Astrocyte of the cerebellum (primary cell): ENCODE results near the gene USP17L26.

ENCODE experiments used
- DNase-seq: peaks from one replicate; pipeline ENCODE4 v3.0.0-alpha.2; 2011; ENCODE audit warnings: low read depth
- H3K4me3 ChIP-seq: 2 replicates; pipeline ENCODE4 v1.5.1; 2011; ENCODE audit warnings: mild to moderate bottlenecking, low read depth, low read length, moderate library complexity
- in situ Hi-C: cut with HindIII; loops from 2 replicates; pipeline ENCODE4 v1.10.0; 2017; ENCODE audit warnings: low sequenced_read_pairs
- TF ChIP-seq, protein P1 (sequence below): IDR thresholded peaks from 2 replicates; pipeline ENCODE4 v1.5.1; 2012; ENCODE audit warnings: low read length, low read depth, moderate library complexity, mild to moderate bottlenecking; ENCODE audit errors: missing control alignments

The USP17L26 gene

DNA sequence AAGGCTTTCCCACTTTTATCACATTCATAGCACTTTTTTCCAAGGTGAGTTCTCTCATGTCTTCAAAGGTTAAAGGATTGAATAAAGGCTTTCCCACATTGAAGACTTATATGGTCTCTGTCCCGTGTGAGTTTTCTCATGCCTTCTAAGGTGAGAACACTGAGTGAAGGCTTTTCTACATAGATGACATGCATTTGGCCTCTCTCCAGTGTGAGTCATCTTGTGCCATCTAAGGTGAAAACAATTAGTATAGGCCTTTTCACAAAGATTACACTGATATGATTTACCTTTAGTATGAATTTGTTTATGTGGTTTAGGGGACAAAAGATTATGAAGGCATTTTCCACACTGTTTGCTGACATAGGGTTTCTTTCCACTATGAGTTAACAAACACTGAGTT lies 49.7 kb downstream of the USP17L26 start:
- DNase-seq = no peak
- no peak overlapping the region for H3K4me3 ChIP-seq
- TF ChIP-seq, protein P1, sequence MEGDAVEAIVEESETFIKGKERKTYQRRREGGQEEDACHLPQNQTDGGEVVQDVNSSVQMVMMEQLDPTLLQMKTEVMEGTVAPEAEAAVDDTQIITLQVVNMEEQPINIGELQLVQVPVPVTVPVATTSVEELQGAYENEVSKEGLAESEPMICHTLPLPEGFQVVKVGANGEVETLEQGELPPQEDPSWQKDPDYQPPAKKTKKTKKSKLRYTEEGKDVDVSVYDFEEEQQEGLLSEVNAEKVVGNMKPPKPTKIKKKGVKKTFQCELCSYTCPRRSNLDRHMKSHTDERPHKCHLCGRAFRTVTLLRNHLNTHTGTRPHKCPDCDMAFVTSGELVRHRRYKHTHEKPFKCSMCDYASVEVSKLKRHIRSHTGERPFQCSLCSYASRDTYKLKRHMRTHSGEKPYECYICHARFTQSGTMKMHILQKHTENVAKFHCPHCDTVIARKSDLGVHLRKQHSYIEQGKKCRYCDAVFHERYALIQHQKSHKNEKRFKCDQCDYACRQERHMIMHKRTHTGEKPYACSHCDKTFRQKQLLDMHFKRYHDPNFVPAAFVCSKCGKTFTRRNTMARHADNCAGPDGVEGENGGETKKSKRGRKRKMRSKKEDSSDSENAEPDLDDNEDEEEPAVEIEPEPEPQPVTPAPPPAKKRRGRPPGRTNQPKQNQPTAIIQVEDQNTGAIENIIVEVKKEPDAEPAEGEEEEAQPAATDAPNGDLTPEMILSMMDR = no peak
- in situ Hi-C loops = no loop called here
